ENCODE measurements around the gene ENTPD1.
"Not testable (repeated sequence)": the region's sequence is repeated elsewhere in the genome, so short reads cannot be mapped to it uniquely, and the experiment has no call there.

GRCh38 chr10:95722496-95722895 lies 33.5 kb upstream of the ENTPD1 start:
- not testable (repeated sequence) for TF ChIP-seq SRF (IDR thresholded peaks at IDR 0.05; ENCODE audit: low read depth); ATF3 (IDR thresholded peaks at IDR 0.05); CTCF (IDR thresholded peaks at IDR 0.05 in 2 of 3, conservative IDR thresholded peaks at IDR 0.05 in 1 of 3; ENCODE audit: borderline replicate concordance in 1 of 3, insufficient read depth in 1 of 3, low read depth in 2 of 3, low read length in 2 of 3); JUND (IDR thresholded peaks at IDR 0.05)
